Measurements from ENCODE around the gene MYOF. TPM values are rescaled to one million over a fixed set of nuclear protein-coding genes. Genes with fewer than 3 reads are reported as not detected.
A peak's percentile ranks its signal among the peaks of the same experiment; 100 is the strongest.

The MYOF gene
- total and polyA plus RNA-seq, 2 of the 8 experiments (the other 6 are each of a cell fraction or from before 2014, with no cell fraction given): 0.98 to 2.3 TPM

DNA sequence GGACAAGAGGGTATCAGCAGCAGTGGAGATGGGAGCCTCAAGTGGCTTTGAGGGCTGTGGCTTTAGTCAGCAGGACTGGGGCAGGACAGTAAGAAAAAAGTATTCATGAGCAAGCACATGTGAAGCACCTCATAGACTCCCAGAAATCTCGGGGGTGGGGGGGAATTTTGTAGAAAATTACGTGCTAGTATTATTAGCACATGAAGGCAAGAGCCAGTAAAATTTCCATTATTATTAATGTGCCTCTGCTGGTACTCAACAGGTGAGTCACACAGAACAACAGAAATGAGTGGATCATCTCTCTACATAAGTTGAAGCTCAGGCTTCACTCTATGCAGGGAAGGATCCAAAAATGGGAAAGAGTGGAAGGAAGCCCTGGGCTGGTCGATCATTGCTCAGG, 114.5 kb downstream of the MYOF start:
- ChIA-PET POLR2A (ENCODE audit: partially characterized antibody) (no interaction called here), CTCF (ENCODE audit: partially characterized antibody) (interaction anchor here (1.1 to 7.3 kb wide), 11 partner anchors 9 to 287 kb away, joined by 3 to 42 read pairs (median 4); partner anchors contain the start of gene MYOF)
- 90% methylated on average over 3 of the region's 3 CpGs; no CpG with 5 or more reads in 1 of the 2 experiments for WGBS, 2 experiments (ENCODE audit: extremely low coverage in 1 of 2, insufficient coverage in 1 of 2, insufficient read length in 1 of 2, insufficient replicate concordance in 2 of 2, low coverage in 1 of 2, low lambda C conversion rate in 2 of 2, missing lambda C conversion rate in 1 of 2)
- H3K9me3 ChIP-seq (ENCODE audit: insufficient read depth in 2 of 2, low read depth in 1 of 2, low read length in 1 of 2): no peaks in the 10 kb centered on the region
- DNase-seq (ENCODE audit: low read depth in 1 of 2, low spot score in 2 of 2) (no peak), FAIRE-seq (no peak)
- H2BK15ac ChIP-seq (ENCODE audit: low read length): no peak overlapping the region
- no peaks in the 10 kb centered on the region for H3K36me3 ChIP-seq (ENCODE audit: control insufficient read depth in 2 of 4, insufficient read depth in 4 of 4, low read length in 3 of 4)
- H4K8ac ChIP-seq (ENCODE audit: extremely low read depth, insufficient read depth, low read length): no peak overlapping the region
- no peak overlapping the region for H2BK20ac ChIP-seq (ENCODE audit: low read length)
- H3K9ac ChIP-seq (replicated peaks in 1 of 4; ENCODE audit: extremely low read depth in 1 of 4, low read depth in 3 of 4, low read length in 3 of 4): no peak overlapping the region
- H2BK120ac ChIP-seq (replicated peaks; ENCODE audit: low read depth, low read length): no peak overlapping the region
- H2AFZ ChIP-seq (ENCODE audit: low read length): no peak overlapping the region
- peak overlapping the region; percentile 12; the same call in 1 of the 2 replicates for H3K18ac ChIP-seq (ENCODE audit: extremely low read depth, low read length)
- H3K4me2 ChIP-seq (ENCODE audit: insufficient read depth in 1 of 2, low read depth in 2 of 2, low read length in 2 of 2): no peak overlapping the region
- H2AK5ac ChIP-seq (ENCODE audit: low read depth, low read length): no peak overlapping the region
- H3K23me2 ChIP-seq (ENCODE audit: low read depth, low read length): no peaks in the 10 kb centered on the region; the same call in 1 of the 2 replicates
- H3K79me1 ChIP-seq (ENCODE audit: low read depth, low read length): no peaks in the 10 kb centered on the region
- H3K56ac ChIP-seq (replicated peaks; ENCODE audit: insufficient read length, low read depth, low read length): no peak overlapping the region
- H3K4ac ChIP-seq (replicated peaks; ENCODE audit: insufficient read length, low read depth, low read length): no peak overlapping the region
- no peak overlapping the region for H3K23ac ChIP-seq (ENCODE audit: insufficient read length)
- no peaks in the 10 kb centered on the region for H4K20me1 ChIP-seq (replicated peaks in 1 of 2; ENCODE audit: control insufficient read depth in 1 of 2, insufficient read depth in 2 of 2, low read length in 2 of 2)
- H4K5ac ChIP-seq (ENCODE audit: insufficient read length, low read depth, low read length): no peak overlapping the region
- no peak overlapping the region for H3K27ac ChIP-seq (ENCODE audit: low read depth, low read length)
- H3K14ac ChIP-seq (ENCODE audit: insufficient read length): no peak overlapping the region
- H2BK12ac ChIP-seq (ENCODE audit: low read depth, low read length): no peak overlapping the region
- no peaks in the 10 kb centered on the region for H3K79me2 ChIP-seq (ENCODE audit: control insufficient read depth in 1 of 2, insufficient read depth in 2 of 2, low read length in 2 of 2)
- no peak overlapping the region for H3K4me3 ChIP-seq (ENCODE audit: extremely low read depth in 1 of 4, insufficient read depth in 2 of 4, low read depth in 3 of 4, low read length in 4 of 4)
- no peaks in the 10 kb centered on the region for H3K27me3 ChIP-seq (replicated peaks in 1 of 4; ENCODE audit: control insufficient read depth in 3 of 4, extremely low read depth in 1 of 4, insufficient read depth in 3 of 4, low read length in 3 of 4)
- no peak overlapping the region for H2BK5ac ChIP-seq (ENCODE audit: low read depth, low read length)
- peaks cover 0 to 6% (median 2%) of the 10 kb centered on the region in 4 experiments; a peak in 2 of 7 replicates for H3K4me1 ChIP-seq (replicated peaks in 1 of 4; ENCODE audit: control insufficient read depth in 3 of 4, insufficient read depth in 4 of 4, low read length in 3 of 4)
- H4K91ac ChIP-seq (replicated peaks; ENCODE audit: insufficient read length, low read length): no peak overlapping the region
- no peak for TF ChIP-seq SRF (IDR thresholded peaks at IDR 0.05; ENCODE audit: low read depth, low read length)
- TF ChIP-seq, protein P1, sequence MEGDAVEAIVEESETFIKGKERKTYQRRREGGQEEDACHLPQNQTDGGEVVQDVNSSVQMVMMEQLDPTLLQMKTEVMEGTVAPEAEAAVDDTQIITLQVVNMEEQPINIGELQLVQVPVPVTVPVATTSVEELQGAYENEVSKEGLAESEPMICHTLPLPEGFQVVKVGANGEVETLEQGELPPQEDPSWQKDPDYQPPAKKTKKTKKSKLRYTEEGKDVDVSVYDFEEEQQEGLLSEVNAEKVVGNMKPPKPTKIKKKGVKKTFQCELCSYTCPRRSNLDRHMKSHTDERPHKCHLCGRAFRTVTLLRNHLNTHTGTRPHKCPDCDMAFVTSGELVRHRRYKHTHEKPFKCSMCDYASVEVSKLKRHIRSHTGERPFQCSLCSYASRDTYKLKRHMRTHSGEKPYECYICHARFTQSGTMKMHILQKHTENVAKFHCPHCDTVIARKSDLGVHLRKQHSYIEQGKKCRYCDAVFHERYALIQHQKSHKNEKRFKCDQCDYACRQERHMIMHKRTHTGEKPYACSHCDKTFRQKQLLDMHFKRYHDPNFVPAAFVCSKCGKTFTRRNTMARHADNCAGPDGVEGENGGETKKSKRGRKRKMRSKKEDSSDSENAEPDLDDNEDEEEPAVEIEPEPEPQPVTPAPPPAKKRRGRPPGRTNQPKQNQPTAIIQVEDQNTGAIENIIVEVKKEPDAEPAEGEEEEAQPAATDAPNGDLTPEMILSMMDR (IDR thresholded peaks at IDR 0.05; ENCODE audit: control extremely low read depth in 1 of 3, insufficient read depth in 1 of 3, low read depth in 1 of 3, low read length in 3 of 3): no peak
- TF ChIP-seq HDAC6 (IDR thresholded peaks at IDR 0.05; ENCODE audit: low read depth, low read length): no peak
- TF ChIP-seq CBX5 (IDR thresholded peaks at IDR 0.05; ENCODE audit: low read depth, low read length): no peak
- TF ChIP-seq BRCA1 (IDR thresholded peaks at IDR 0.05; ENCODE audit: low read depth, low read length): no peak
- TF ChIP-seq SIRT6 (IDR thresholded peaks at IDR 0.05; ENCODE audit: low read length): no peak
- no peak for TF ChIP-seq SIX5 (IDR thresholded peaks at IDR 0.05; ENCODE audit: low read depth, low read length)
- TF ChIP-seq FOSL1 (IDR thresholded peaks at IDR 0.05; ENCODE audit: insufficient read depth, low read depth, low read length): no peak
- TF ChIP-seq, protein P2, sequence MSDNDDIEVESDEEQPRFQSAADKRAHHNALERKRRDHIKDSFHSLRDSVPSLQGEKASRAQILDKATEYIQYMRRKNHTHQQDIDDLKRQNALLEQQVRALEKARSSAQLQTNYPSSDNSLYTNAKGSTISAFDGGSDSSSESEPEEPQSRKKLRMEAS (IDR thresholded peaks at IDR 0.05): no peak
- no peak for TF ChIP-seq TAF1 (IDR thresholded peaks at IDR 0.05; ENCODE audit: low read depth, low read length)
- TF ChIP-seq EP300 (IDR thresholded peaks at IDR 0.05; ENCODE audit: borderline replicate concordance in 1 of 2, low read depth in 2 of 2, low read length in 2 of 2): no peak
- no peak for TF ChIP-seq POU5F1 (IDR thresholded peaks at IDR 0.05; ENCODE audit: low read depth, low read length)
